GM12872 (cell line): ENCODE data around the gene PKP2.

Experiments used
- TF ChIP-seq, protein P1 (sequence below): IDR thresholded peaks from 3 replicates; pipeline ENCODE4 v1.5.1; 2011; ENCODE audit warnings: low read depth, mild to moderate bottlenecking, low read length, moderate library complexity; ENCODE audit not compliant: insufficient read depth

The PKP2 gene

DNA sequence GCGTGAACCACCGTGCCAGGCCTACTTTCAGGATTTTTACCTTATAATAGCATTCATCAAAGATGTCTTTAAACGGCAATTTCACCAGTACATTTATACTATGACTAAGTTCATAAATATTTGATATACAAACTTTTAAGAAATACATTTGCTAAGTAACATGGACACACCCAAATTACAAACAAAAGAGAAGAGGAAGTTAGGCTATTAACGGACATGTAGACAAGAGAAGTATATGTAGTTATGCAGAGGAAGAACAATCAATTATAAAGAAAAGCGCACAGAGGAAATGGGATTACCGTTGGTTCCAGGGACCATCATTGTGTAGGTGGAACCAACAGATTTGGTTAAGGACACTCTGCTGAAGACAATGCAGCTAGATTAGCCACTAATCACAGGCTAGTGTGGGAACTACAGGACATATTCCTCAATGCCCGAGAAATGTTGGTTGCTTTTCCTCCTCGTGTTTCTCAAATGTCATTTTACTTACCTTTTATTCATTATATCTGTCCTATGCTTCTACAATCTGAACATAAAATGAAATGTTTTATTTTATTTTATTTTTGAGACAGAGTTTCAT, 24.0 kb upstream of the PKP2 start:
- TF ChIP-seq, protein P1, sequence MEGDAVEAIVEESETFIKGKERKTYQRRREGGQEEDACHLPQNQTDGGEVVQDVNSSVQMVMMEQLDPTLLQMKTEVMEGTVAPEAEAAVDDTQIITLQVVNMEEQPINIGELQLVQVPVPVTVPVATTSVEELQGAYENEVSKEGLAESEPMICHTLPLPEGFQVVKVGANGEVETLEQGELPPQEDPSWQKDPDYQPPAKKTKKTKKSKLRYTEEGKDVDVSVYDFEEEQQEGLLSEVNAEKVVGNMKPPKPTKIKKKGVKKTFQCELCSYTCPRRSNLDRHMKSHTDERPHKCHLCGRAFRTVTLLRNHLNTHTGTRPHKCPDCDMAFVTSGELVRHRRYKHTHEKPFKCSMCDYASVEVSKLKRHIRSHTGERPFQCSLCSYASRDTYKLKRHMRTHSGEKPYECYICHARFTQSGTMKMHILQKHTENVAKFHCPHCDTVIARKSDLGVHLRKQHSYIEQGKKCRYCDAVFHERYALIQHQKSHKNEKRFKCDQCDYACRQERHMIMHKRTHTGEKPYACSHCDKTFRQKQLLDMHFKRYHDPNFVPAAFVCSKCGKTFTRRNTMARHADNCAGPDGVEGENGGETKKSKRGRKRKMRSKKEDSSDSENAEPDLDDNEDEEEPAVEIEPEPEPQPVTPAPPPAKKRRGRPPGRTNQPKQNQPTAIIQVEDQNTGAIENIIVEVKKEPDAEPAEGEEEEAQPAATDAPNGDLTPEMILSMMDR = no peak

DNA sequence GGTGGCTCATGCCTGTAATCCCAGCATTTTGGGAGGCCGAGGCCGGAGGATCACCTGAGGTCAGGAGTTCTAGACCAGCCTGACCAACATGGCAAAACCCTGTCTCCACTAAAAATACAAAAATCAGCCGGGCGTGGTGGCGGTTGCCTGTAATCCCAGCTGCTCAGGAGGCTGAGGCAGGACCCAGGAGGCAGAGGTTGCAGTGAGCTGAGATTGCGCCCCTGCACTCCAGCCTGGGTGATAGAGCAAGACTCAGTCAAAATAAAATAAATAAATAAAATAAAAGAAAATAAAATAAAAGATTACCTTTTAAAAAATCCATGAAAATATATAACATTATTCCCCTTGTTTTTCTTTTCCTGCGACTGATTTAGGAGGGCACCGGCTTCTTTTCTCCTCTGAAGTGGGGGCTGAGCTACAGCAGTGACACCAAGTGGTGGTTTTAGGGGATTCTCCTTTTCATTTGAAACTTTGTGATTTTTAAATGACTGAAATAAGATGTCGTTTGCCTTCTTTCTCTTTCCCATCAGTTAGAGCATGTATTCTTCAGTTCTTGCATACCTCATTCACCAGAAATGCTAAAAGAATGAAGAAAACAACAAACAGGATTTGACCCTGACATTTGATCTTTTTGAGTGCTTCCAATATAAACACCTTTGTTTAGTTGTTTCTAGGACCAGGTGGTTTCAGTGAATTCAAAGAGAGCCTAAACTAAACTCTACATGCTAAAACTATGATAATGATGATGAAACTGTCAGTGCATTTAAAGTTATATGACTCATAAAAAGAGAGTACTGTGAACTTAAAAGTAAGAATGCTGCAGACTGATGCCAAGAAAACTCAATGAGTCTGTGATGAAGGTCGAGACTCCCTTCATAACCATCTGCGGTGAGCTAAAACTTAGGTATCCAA, 22.6 kb upstream of the PKP2 start:
- TF ChIP-seq, protein P1 = peak; percentile 37; the same call in 2 of the 3 replicates

DNA sequence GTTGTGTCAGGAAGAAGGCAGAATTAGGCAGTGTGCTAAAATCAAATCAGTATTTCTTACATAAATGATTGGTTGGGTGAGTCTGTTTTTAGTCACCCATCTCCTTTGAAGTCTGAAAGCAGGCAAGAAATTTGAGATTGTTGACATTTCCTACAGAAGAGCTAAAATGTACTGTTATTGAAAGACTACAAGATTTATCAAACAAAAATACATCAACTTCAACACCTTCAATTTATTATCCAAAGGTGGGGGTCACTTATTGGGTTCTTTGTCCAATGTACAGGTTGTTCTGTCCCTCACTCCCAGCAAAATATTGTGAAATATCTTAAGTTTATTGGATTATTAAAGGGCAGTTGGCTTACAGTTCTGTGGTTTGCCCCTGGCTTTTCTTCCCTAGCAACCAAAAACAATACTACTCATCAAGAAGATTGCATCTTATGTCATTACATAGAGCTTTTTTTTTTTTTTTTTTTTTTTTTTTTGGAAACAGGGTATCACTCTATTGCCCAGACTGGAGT, 20.6 kb upstream of the PKP2 start:
- TF ChIP-seq, protein P1 = no peak

DNA sequence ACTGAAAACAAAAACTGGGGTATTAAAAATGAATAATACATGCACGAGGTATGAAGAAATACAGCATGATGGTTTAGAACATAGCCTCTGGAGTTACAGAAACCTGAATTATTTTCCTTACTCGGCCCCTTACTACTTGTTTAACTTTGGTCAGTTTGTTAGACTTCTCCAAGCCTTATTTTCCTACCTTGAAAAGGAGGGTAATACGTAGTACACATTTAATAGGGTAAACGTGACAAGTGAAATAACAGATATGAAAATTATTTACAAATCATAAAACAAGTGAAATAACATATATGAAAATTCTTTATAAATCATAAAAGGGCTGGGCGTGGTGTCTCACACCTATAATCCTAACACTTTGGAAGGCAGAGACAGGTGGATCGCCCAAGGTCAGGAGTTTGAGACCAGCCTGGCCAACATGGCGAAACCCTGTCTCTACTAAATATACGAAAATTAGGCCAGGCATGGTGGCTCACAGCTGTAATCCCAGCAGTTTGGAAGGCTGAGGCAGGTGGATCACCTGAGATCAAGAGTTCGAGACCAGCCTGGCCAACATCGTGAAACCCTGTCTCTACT, 11.4 kb upstream of the PKP2 start:
- TF ChIP-seq, protein P1 = no peak

DNA sequence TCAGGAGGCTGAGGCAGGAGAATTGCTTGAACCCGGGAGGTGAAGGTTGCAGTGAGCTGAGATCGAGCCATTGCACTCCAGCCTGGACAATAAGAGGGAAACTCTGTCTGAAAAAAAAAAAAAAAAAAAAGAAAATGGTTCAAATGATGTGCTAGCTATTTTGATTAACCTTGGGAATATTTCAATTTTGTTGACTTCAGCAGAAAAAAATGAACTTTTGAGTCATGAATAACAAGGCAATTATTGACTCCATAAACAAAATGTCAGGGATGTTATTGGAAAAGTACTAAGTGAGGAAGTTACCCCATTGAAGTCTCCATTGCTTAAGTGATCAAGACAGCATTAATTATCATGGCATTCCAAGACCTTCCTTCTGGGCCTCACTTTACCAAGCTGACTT, 10.6 kb upstream of the PKP2 start:
- TF ChIP-seq, protein P1 = no peak

DNA sequence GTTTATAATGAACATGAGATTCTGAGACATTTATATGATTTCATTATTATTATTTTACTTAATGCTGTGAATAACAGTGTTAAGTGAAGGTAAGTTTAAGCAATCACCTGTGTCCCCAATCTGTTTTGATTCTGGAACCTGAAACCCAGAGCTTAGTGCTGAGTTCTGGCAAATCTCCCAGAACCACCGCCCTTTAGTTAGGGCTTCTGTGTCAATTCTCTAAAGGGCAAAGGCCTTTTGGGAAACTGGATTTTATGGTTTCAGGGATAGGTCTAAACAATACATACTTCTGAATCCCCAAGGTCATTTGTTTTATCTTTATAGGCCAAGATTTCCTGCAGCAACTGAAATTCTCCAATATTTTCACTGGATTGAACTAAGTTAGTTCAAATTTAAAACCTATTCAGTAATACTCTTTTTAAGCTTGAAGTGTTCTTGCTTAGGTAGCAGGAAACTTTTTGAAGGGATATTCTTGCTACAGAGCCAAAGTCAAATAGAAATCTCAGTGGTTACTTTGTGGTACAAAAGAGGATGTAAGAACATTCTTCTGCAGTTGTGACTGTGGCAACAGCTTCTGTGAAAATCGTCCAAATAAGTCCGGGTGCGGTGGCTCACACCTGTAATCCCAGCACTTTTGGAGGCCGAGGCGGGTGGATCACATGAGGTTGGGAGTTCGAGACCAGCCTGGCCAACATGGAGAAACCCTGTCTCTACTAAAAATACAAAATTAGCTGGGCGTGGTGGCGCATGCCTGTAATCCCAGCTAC, 10.0 kb upstream of the PKP2 start:
- TF ChIP-seq, protein P1 = no peak
